Suppressor macrophage treated with lipopolysaccharide for 4 hours (primary cell): Measurements from ENCODE around the gene COA5.
A peak's percentile ranks its signal among the peaks of the same experiment; 100 is the strongest.
"Not testable (repeated sequence)": the region's sequence is repeated elsewhere in the genome, so short reads cannot be mapped to it uniquely, and the experiment has no call there.

ENCODE experiments used
- DNase-seq: peaks from one replicate; pipeline ENCODE4 v3.0.0-alpha.2; 2020

COA5 gene

DNA sequence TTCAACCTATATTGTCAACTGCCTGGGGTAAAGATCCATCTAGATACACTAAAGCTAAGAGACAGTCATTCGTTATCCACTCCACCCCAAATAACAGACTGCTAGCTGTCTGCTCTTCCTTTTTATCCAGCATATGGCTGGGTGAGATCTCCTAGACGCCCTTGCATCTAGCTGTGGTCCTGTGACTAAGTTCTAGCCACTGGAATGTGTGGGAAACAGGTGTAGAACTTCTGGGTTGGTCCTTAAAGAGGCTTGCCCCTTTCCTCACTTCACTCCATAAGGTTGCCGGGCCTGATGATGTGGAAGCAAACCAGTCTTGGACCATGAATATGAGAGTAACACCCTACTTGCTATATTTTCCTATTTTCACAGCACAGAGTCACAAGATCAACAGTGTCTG is 3.2 kb downstream of the COA5 start:
- no peak for DNase-seq

DNA sequence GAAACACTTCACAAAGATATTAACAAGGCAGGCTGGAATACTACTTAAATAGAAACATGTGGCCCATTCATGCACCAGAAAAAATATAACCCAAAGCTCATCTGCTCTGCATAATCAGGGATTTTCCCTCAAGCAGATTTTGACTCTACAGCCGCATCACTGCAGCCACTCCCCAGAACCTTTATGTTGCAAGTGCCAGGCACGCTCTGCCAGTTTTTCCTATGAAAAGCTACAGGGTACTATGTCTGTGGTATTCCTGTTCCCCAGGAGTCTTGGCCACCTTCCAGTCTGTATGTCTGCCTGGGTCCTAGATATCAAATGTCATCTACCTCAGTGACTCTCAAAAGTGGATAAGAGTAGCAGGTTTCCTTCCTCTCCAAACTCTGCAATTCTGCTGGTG is 3.8 kb downstream of the COA5 start:
- no peak for DNase-seq

DNA sequence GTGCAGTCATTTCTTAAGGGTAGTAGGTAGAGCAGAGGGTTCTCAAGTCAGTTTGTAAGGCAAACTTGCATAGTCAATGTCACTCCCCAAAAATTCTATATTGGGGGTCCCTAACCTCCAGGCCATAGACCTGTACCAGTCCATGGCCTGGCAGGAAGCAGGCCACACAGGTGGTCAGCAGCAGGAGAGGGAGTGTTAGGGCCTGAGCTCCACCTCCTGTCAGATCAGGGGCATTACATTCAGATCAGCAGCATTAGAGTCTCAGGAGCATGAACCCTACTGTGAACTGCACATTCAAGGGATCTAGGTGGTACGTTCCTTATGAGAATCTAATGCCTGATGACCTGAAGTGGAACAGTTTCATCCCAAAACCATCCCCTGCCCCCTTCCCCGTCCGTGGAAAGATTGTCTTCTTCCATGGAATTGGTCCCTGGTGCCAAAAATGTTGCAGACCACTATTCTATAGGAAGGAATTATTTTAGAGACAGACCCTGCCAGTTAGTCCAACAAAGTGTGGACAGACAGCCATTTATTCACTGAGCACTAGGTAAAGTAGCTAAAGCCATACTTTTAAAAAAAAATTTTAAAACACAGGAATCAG is 6.7 kb downstream of the COA5 start:
- peak; percentile 12 for DNase-seq

DNA sequence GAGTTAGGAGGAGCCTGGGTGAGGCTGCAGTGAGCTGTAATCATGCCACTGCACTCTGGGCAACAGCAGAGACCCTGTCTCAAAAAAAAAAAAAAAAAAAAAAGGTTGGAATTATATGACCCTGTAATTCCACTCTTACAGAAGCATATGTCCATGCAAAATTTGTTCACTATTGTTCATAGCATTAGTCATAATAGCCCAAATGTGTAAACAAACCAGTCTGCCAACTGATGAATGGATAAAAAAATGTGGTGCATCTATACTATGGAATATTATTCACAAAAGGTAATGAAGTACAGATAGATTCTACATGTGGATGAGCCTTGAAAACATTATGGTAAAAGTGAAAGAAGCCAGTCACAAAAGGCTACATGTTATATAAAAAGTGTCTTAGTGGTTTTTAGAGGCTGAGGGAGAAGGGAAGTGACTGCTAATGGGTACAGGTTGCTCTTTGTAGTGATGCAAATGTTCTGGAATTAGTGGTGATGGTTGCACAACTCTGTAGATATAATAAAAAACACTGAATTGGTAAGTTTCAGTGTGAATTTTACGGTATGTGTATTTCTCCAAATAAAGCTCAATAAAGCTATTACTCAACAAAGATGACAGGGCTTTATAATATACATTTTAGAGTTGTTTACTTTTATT is 9.4 kb downstream of the COA5 start:
- no peak for DNase-seq

DNA sequence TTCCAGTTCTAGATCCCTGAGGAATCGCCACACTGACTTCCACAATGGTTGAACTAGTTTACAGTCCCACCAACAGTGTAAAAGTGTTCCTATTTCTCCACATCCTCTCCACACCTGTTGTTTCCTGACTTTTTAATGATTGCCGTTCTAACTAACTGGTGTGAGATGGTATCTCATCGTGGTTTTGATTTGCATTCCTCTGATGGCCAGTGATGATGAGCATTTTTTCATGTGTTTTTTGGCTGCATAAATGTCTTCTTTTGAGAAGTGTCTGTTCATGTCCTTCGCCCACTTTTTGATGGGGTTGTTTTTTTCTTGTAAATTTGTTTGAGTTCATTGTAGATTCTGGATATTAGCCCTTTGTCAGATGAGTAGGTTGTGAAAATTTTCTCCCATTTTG is 13.6 kb downstream of the COA5 start:
- not testable (repeated sequence) for DNase-seq

DNA sequence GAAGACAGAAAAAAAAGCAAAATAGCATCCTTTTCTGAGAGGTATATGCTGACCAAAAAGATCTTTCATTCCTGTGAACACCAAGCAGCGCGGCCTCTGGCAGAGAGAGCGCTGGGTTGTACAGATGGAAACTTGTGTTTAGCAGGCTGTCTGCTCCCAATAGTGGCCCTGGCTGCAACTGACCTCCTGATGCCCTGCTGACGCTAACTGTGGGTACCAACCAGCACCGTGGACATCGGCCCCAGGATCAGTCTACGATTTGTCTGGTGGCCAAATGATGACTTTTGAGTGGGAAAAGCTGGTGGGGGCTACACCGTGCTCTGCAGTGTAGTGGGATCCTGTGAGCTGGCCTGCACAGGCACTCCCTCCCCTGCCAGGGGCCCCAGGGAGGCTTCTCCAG is 15.7 kb downstream of the COA5 start:
- DNase-seq: no peak

DNA sequence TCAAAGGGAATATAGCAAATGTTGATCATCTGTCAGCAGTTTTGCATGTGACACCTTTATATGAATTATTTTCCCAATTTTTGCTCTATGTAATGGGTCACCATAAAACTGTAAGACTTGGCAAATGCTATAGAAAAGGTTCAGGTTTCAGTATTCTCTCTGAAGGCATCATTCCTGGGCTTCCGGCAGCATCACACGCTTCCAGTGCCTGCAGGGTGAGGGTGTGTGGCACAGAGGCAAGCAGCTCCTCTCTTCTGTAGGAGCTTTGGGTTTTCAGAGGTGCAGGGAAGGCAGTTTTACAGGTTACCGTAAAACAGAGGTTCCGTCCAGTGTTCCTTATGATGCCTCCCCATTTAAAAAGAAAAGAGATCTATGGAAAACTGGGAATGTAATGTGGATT is 18.8 kb downstream of the COA5 start:
- no peak for DNase-seq

DNA sequence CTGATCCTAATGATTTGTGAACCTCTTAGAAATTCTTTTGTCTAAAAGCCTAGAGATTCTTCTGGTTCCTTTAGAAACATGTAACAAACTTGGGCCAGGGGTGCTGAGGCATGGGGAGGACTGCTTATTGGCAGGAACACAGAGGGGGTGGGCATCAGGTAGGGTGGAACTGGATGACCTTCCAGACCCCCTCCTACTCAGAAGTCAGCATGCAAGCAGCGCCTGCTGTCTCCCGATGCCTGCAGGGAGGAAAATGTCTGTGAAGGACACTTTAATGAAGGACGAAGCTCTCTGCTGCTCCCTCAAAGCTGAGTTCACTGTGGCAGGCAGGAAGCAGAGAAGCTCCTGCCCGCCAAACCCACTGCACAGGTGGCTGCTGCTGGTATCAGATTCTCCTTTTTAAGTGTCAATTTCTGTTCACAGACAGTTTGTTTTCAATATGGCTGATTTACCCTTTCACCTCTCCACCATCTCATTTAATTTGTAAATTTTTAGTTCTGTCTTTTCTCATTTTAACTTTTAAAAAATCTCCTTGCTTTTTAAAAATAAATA is 19.4 kb downstream of the COA5 start:
- no peak for DNase-seq

DNA sequence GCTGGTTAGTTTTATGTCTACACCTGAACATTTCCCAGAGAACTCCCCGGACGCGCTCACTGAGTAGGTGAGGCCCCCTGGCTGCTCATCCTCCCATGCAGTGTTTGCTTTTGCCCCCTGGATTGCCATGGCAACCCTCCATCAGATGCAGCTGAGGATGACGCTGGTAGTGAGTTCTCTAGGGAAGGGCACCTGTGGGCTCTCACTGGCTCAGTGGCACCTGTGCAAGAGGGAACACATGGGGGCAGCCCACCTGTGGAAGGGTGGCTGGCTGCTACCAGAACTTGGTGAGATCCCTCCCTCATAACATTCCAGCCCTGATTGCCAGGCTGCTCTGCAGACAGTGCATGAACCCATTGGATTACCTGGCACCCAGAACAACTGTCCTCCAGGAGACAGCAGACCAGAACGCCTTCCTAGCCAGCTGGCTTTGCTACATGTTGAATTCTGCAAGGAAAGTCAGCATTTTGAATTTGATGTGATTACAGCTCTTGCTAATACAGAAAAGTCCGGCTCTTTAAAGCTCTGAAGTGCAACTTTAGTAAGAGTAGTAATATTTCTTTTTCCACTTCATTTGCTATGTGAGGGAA is 21.7 kb downstream of the COA5 start:
- DNase-seq: no peak

DNA sequence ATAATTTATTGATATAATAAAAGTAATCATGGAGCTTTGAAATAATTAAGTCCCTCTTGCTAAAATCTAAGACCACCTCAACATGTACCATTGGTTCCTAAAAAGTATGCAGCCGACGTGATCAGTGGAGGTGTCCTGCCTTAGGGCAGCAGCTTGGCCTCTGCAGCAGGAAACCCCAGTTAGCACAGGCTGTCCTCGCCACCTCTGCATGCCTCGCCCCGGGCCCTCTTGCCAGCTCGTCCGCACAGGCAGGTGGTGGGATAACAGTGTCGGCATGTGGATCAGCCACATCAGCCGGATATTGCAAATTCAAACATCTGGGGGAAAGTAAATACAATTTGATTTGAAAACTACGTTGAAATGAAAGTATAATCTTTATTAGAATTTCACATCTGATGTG is 22.9 kb downstream of the COA5 start:
- no peak for DNase-seq

DNA sequence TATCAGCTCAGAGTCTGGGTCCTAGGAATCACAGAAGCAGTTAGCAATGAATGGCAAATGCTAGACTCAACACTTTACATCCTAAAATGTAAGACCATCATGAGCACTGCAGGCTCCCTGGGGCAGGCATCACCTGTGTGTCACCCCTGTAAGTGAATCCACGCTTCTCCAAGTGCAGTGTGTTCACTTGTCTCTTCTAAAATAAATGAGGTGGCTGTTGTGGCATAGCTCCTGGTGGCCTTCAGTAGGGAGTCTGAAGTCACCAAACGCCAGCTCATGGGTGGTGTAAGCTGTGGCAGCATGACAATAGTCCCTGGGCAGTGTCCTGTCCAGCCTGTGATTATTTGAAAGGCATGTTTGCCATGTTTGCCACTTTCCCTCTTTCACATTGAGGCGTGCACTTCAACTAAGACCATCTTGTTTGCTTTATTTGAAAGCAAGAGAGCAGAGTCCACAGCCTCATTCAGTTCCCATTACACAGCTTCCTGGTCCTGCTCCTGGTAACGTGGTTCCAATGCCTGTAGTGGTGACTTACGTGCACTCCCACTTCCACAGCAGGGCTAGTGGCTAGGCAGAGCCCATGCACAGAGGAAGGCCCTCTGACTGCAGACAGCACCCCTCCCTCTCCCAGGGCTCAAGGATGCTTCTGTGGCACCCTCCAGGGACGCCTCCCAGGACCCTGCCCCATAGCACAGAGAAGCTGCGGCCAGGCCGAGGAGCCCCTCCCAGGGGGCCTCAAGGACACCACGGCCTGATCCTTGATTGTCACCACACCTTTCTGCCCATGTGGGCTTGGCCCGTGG is 24.3 kb downstream of the COA5 start:
- no peak for DNase-seq

DNA sequence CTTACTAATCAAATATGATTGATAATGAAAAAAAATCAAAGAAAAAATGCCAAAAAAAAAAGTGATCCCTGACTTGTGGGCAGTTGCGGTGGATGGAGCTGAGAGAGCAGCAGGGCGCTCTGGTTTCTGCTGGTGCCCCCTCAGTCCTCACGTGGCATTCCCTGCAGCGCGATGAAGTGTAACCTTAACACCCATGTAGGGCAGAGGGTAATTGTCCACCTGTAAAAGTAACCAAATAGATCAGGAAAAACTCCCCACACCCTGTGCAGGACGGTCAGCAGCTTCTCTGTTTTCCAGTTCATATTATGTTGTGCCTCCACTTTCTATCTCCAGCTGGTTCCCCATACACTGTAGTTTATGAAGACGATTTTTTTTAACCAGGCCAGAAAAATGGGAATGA is 25.0 kb downstream of the COA5 start:
- no peak for DNase-seq

DNA sequence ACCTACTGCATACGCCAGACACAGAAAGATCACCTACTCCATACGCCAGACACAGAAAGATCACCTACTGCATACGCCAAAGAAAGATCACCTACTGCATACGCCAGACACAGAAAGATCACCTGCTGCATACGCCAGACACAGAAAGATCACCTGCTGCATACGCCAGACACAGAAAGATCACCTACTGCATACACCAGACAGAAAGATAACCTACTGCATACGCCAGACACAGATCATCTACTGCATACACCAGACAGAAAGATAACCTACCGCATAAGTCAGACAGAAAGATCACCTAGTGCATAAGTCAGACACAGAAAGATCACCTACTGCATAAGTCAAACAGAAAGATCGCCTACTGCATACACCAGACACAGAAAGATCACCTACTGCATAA is 25.8 kb downstream of the COA5 start:
- DNase-seq: no peak

DNA sequence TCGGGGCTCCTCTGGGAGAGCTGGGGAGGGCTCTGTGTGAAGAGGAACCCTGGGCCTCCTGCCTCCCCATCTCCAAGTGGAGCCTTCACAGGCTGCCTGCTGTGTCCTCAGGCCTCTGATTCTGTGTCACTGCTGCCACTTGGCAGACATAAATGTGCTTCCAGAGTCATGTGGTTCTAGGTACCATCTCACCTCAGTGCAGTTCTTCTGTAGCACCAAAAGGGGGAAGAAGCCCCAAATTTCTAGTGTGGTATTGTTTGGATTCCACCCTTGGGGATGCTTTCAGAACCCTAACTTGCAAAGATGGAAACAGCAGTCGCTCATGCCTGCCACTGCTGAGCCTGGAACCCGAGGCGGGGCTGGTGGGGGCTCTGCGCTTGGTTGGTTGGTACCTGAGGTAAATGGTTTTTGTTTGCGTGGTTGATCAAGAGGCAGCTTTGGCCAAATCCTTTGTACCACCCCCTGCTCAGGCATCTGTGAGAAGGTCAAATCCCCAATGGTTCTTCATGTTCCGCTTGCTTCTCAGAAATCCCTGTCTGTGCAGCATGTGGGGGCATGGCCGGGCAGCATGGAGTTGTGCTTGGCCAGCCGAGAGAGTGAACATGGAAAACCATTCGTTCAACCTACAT is 27.5 kb downstream of the COA5 start:
- no peak for DNase-seq

DNA sequence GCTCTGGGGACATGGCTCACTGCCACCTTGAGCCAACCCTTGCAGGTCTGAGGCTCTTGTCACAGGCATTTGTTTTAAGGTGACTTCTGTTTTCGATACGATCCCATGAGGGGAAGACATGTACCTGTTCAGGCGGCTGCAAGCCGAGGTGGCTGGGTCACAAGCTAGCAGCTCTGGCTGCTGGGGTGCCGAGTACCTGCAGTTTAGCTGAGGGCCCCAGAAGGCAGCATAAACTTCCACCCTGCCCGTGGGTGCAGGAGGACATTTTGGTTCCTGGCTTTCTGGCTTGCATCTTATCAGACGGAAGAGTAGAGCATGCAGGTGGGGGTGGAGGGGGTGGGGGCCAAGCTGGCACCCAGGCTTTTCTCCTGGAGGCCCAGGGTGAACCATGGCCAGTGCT is 28.4 kb downstream of the COA5 start:
- DNase-seq: no peak

DNA sequence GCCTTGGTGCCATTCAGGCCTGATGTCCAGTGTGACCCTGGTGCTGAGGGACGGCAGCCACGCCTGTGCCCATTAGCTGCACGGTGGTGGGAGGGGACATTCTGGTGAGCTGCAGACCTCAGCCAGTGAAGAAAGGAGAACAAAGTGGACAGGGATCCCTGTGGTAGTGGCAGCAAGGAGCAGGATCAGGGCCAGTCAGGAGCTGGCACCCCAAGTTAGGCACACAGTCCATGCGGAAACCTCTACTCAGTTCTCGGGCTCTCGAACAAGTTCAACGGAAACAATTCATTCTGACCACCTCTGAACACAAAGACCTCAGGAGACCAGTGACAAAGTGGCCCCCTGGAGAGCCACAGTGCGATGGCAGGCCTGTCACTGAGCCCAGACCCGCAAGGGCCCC is 30.1 kb downstream of the COA5 start:
- DNase-seq: no peak

DNA sequence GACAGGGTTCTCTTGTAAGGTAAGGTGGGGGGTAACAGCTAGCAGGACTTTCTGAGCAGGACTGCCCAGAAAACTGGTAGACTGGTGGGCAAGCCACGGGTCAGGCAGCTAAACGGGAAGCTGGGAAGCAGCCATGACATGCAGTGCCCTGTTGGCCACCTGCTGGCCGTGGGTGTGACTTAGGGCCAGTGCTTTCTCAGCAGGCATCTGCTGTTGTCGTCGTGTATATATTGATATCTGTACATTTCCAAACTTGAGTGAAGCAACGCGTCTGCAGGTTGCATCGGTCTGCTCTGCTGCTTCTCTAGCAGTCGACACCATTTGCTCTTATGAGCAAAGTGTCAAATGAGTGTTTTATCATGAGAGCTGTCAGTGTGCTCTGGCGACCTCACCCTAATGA is 31.0 kb downstream of the COA5 start:
- no peak for DNase-seq

DNA sequence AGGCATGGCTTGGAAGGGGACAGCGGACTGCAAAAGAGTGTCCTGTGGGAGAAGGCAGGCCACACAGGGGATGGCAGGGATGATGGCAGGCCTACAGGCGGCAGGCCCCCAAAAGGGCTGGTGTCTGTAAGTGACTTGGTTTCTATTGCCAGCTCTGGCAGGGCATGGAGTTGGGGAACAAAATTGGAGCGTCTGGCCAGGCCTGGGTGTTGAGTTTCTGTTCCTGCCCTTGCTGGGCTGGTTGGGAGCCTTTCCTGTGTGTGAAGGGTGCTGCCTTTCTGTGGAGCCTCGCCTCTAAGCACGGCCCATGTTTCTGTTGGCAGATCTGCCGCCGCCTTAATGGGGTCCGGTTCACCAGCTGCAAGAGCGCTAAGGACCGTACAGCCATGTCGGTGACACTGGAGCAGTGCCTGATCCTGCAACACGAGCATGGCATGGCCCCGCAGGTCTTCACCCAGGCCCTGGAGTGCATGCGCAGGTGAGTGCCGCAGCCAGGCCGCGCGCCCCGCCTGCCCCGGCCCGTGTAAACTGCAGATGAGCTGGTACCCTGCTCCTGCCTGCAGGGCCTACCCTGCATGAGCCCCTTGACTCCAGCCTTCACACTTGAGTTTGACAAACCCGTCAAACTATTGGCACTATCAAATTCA is 31.5 kb downstream of the COA5 start:
- DNase-seq: no peak

DNA sequence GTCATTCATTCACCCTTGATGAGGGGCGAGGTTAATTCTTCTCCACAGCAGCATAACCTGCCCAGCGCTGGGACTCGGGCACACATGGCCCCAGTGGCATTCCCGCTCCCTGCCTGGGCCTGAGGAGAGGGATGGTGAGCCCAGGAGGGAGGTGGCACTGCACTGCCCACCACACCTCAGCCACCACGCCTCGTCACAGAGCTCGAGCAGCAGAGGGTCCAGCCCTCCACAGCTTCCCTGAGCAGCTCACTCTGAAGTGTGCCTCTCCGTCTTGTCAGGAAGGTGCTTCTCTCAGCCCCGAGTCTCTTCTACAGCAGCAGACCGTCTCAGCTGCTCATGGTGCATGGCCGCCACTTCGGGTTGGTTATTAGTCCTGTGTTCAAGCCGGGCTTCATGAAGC is 34.9 kb downstream of the COA5 start:
- DNase-seq: no peak

DNA sequence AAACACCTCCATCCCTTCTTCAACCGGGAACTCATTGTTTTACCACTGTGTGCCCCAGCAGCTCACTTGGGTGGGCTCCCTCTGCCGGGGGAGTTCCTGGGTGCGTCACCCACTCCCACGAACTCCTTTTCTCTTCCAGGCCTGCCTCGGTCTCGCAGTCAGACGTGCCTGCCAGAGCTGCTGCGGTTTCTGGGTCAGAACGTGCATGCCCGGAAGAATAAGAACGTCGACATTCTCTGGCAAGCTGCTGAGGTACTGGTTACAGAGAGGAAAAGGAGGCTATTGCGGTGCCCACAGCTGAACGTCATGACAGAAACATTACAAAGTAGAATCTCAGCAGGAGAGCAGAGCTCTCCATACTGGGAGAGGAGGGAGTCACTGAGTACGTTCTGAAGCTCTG is 35.6 kb downstream of the COA5 start:
- no peak for DNase-seq

DNA sequence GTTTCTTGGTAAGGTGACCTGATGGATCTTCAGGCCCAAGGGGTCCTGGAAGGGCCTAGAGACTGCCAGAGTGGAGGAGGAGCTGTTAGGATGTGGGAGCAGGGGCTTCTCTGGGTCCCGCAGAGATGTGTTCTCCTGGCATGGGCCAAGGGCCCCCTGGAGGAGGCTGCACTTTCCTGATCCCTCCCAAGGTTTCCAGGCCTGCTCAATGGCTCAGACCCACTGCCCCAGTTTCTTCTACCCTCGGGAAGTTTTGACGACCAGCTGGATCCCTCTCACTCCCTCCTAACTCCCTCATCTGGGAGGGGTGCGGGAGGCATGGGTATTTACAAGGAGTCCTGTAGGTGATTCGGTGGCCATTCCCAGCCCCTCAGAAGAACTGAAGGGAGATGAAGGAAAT is 36.1 kb downstream of the COA5 start:
- no peak for DNase-seq

DNA sequence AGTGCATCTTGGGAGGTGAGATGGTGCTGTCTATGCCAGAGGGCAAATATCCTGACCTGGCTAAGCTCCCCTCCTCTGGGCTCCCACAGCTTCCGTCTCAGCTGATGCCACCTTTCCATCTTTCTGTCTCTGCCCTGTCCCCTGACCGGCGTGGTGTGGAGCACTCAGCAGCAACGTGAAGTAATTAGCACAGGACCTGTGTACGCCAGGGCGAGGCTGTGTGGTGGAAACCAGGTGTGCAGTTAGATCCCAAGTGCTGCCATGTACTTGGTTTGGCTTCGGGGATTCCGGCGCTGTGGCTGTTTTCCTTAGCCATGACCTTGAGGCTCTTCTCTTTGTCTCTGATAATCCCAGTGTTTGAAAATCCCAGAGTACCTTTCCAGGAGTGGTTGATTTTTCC is 36.5 kb downstream of the COA5 start:
- no peak for DNase-seq
